Activated CD4-positive, CD25-positive, alpha-beta regulatory T cell treated with anti-CD3 and anti-CD28 coated beads, Interleukin-2, amount 50 U/mL, for 24 hours (primary cell): ENCODE data around the gene CMC2.

Experiments
- ATAC-seq, 2 donors: fragments of 150-1000 bp; cut with Tn5 transposase; one replicate each; pipeline ENCODE4 v1.10.0; 2021; ENCODE audit warnings: mild to moderate bottlenecking in 1 of 2, moderate library complexity in 1 of 2

CMC2 gene

GRCh38 chr16:81006813-81007695 is at the start of gene CMC2, which contains the start of gene CENPN:
TSS of gene CMC2 (minus strand) at chr16:81006885. CDS start at chr16:80997394, 9,491 bp downstream.
TSS of gene CENPN (plus strand) at chr16:81007214. CDS start at chr16:81011940, 4,726 bp downstream.
- peak; percentile 86 to 91 for ATAC-seq

GRCh38 chr16:81053761-81054160 is 47.1 kb upstream of the CMC2 start:
- no peak for ATAC-seq

- ATAC-seq = no peak
Measured at GRCh38 chr16:81042821-81043220, 36.1 kb upstream of the CMC2 start.

GRCh38 chr16:81041696-81042095 is 35.0 kb upstream of the CMC2 start:
- ATAC-seq = no peak

- ATAC-seq = no peak
Measured at GRCh38 chr16:81040842-81041241, 34.2 kb upstream of the CMC2 start.

GRCh38 chr16:81040131-81040530 is 33.4 kb upstream of the CMC2 start:
- no peak for ATAC-seq

GRCh38 chr16:81036751-81037350 is 30.2 kb upstream of the CMC2 start:
- no peak for ATAC-seq

GRCh38 chr16:81035975-81036750 is 29.5 kb upstream of the CMC2 start:
- peak; percentile 70 to 73 for ATAC-seq

- peak; percentile 96 to 97 for ATAC-seq
Measured at GRCh38 chr16:81035398-81035974, 28.8 kb upstream of the CMC2 start, which contains the start of gene ATMIN. TSS of gene ATMIN (plus strand) at chr16:81035842. CDS start at chr16:81035871, 29 bp downstream.

GRCh38 chr16:81029930-81030604 is 23.4 kb upstream of the CMC2 start:
- peak; percentile 35 to 51 for ATAC-seq

GRCh38 chr16:81026429-81026828 is 19.7 kb upstream of the CMC2 start:
- ATAC-seq = no peak

GRCh38 chr16:81018496-81018895 is 11.8 kb upstream of the CMC2 start:
- no peak for ATAC-seq

- peak; percentile 25 to 65 for ATAC-seq
Measured at GRCh38 chr16:81014672-81015071, 8.0 kb upstream of the CMC2 start.

- no peak for ATAC-seq
Measured at GRCh38 chr16:81012974-81013373, 6.3 kb upstream of the CMC2 start.

- no peak for ATAC-seq
Measured at GRCh38 chr16:81008505-81008789, 1.8 kb upstream of the CMC2 start.

- peak; percentile 21 to 35 for ATAC-seq
Measured at GRCh38 chr16:81006211-81006812, 373 bp downstream of the CMC2 start.

GRCh38 chr16:81005610-81006161 is 999 bp downstream of the CMC2 start:
- no peak for ATAC-seq

GRCh38 chr16:81004646-81005353 is 1.9 kb downstream of the CMC2 start:
- ATAC-seq = no peak

GRCh38 chr16:81003610-81004460 is 2.9 kb downstream of the CMC2 start:
- peak in 1 of 2 donors; percentile 11 for ATAC-seq

GRCh38 chr16:81003064-81003463 is 3.6 kb downstream of the CMC2 start:
- ATAC-seq = no peak
